ENCODE data around the gene CRNKL1.

- no peak for TF ChIP-seq GLIS3 (CRISPR knock-in tag; IDR thresholded peaks at IDR 0.05)
- no peak for TF ChIP-seq ARNTL (CRISPR knock-in tag; IDR thresholded peaks at IDR 0.05; ENCODE audit: borderline replicate concordance, low read depth)
- no peak for TF ChIP-seq PATZ1 (CRISPR knock-in tag; IDR thresholded peaks at IDR 0.05; ENCODE audit: borderline replicate concordance)
- no peak for TF ChIP-seq TCF4 (CRISPR knock-in tag; IDR thresholded peaks at IDR 0.05; ENCODE audit: borderline replicate concordance)
- TF ChIP-seq OSR1 (CRISPR knock-in tag; IDR thresholded peaks at IDR 0.05), result no peak
- TF ChIP-seq ZC3H10 (CRISPR knock-in tag; IDR thresholded peaks at IDR 0.05), result no peak
- TF ChIP-seq PPARA (CRISPR knock-in tag; IDR thresholded peaks at IDR 0.05; ENCODE audit: borderline replicate concordance), result no peak
- no peak for TF ChIP-seq ESRRG (CRISPR knock-in tag; IDR thresholded peaks at IDR 0.05)
- TF ChIP-seq CSRNP3 (CRISPR knock-in tag; IDR thresholded peaks at IDR 0.05), result no peak
- TF ChIP-seq CREB5 (CRISPR knock-in tag; IDR thresholded peaks at IDR 0.05; ENCODE audit: low read depth), result no peak
- no peak for TF ChIP-seq RARB (CRISPR knock-in tag; IDR thresholded peaks at IDR 0.05)
- TF ChIP-seq TSHZ2 (CRISPR knock-in tag; IDR thresholded peaks at IDR 0.05), result no peak
- no peak for TF ChIP-seq ZNF8 (CRISPR knock-in tag; IDR thresholded peaks at IDR 0.05)
These were observed 25.8 kb upstream of the CRNKL1 start for GRCh38 chr20:20078041-20078440.
